ENCODE results near the gene OR1K1.
"Not testable (repeated sequence)": the region's sequence is repeated elsewhere in the genome, so short reads cannot be mapped to it uniquely, and the experiment has no call there.

Gene OR1K1

GRCh38 chr9:122835313-122835731, 35.4 kb downstream of the OR1K1 start:
- no peaks in the 10 kb centered on the region for H3K27me3 ChIP-seq (ENCODE audit: control insufficient read depth, insufficient read depth, low read length)
- no peak overlapping the region for H3K9ac ChIP-seq (ENCODE audit: low read depth, low read length)
- no peak overlapping the region for H3K4me3 ChIP-seq (ENCODE audit: low read depth, low read length)
- no peaks in the 10 kb centered on the region for H3K9me3 ChIP-seq (ENCODE audit: control insufficient read depth, insufficient read depth, low read length)
- no peak overlapping the region for H3K27ac ChIP-seq (ENCODE audit: low read depth, low read length)
- no peaks in the 10 kb centered on the region for H3K4me1 ChIP-seq (ENCODE audit: control insufficient read depth, insufficient read depth, low read length)
- no peaks in the 10 kb centered on the region for H3K36me3 ChIP-seq (ENCODE audit: control insufficient read depth, insufficient read depth, low read length)

DNA sequence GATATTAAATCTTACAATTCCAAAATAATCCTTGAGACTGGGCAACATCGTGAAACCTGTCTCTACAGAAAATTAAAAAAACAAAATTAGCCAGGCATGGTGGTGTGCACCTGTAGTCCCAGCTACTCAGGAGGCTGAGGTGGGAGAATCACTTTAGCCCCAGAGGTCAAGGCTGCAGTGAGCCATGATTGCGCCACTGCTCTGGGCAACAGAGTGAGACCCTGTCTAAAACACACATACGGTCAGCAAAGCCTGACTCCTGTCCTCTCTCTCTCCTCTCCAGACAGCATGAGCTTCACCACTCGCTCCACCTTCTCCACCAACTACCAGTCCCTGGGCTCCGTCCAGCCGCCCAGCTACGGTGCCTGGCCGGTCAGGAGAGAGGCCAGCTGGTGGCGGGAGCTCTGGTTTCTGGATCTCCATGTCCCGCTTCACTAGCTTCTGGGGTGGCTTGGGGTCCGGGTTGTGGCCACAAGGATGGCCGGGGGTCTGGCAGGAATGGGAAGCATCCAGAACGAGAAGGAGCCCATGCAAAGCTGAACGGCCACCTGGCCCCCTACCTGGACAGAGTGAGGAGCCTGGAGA, 37.4 kb downstream of the OR1K1 start:
- H3K27ac ChIP-seq (ENCODE audit: low read depth, low read length) = no peak overlapping the region
- H3K4me3 ChIP-seq (ENCODE audit: low read depth, low read length) = no peak overlapping the region
- H3K9me3 ChIP-seq (ENCODE audit: control insufficient read depth, insufficient read depth, low read length) = no peaks in the 10 kb centered on the region
- H3K36me3 ChIP-seq (ENCODE audit: control insufficient read depth, insufficient read depth, low read length) = no peaks in the 10 kb centered on the region
- H3K4me1 ChIP-seq (ENCODE audit: control insufficient read depth, insufficient read depth, low read length) = no peaks in the 10 kb centered on the region
- no peak overlapping the region for H3K9ac ChIP-seq (ENCODE audit: low read depth, low read length)
- H3K27me3 ChIP-seq (ENCODE audit: control insufficient read depth, insufficient read depth, low read length) = no peaks in the 10 kb centered on the region

DNA sequence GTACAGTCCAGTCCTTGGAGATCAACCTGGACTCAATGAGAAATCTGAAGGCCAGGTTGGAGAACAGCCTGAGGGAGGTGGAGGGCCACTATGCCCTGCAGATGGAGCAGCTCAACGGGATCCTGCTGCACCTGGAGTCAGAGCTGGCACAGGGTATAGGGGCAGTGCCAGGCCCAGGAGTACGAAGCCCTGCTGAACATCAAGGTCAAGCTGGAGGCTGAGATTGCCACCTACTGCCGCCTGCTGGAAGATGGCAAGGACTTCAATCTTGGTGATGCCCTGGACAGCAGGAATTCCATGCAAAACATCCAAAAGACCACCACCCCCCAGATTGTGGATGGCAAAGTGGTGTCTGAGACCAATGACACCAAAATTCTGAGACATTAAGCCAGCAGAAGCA, 38.5 kb downstream of the OR1K1 start:
- not testable (repeated sequence) for H3K9ac ChIP-seq (ENCODE audit: low read depth, low read length); H3K27me3 ChIP-seq (ENCODE audit: control insufficient read depth, insufficient read depth, low read length); H3K4me1 ChIP-seq (ENCODE audit: control insufficient read depth, insufficient read depth, low read length); H3K36me3 ChIP-seq (ENCODE audit: control insufficient read depth, insufficient read depth, low read length); H3K4me3 ChIP-seq (ENCODE audit: low read depth, low read length); H3K27ac ChIP-seq (ENCODE audit: low read depth, low read length); H3K9me3 ChIP-seq (ENCODE audit: control insufficient read depth, insufficient read depth, low read length)

DNA sequence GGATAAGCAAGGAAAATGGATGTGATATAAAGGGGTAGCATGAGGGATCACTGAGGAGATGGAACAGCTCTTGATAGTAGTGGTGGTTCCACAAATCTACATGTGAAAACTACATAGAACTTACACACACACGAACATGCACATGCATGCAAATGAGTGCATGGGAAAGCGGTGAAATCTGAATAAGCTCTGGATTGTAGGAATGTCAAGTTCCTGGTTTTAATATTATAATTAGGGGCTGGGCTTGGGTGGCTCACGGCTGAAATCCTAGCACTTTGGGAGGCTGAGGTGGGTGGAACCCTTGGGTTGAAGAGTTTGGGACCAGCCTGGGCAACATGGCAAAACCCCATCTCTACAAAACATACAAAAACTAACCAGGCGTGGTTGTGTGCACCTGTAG, 41.6 kb downstream of the OR1K1 start:
- Histone ChIP-seq H3K27me3 (ENCODE audit: control insufficient read depth, insufficient read depth, low read length) (no peaks in the 10 kb centered on the region), H3K9ac (ENCODE audit: low read depth, low read length) (no peak overlapping the region), H3K4me1 (ENCODE audit: control insufficient read depth, insufficient read depth, low read length) (no peaks in the 10 kb centered on the region), H3K4me3 (ENCODE audit: low read depth, low read length) (no peak overlapping the region), H3K27ac (ENCODE audit: low read depth, low read length) (no peak overlapping the region), H3K36me3 (ENCODE audit: control insufficient read depth, insufficient read depth, low read length) (peaks cover 10% of the 10 kb centered on the region), H3K9me3 (ENCODE audit: control insufficient read depth, insufficient read depth, low read length) (no peaks in the 10 kb centered on the region)

GRCh38 chr9:122844137-122844536, 44.2 kb downstream of the OR1K1 start:
- Histone ChIP-seq H3K4me1 (ENCODE audit: control insufficient read depth, insufficient read depth, low read length) (no peaks in the 10 kb centered on the region), H3K9ac (ENCODE audit: low read depth, low read length) (no peak overlapping the region), H3K27me3 (ENCODE audit: control insufficient read depth, insufficient read depth, low read length) (no peaks in the 10 kb centered on the region), H3K9me3 (ENCODE audit: control insufficient read depth, insufficient read depth, low read length) (no peaks in the 10 kb centered on the region), H3K36me3 (ENCODE audit: control insufficient read depth, insufficient read depth, low read length) (peaks cover 37% of the 10 kb centered on the region), H3K4me3 (ENCODE audit: low read depth, low read length) (no peak overlapping the region), H3K27ac (ENCODE audit: low read depth, low read length) (no peak overlapping the region)

DNA sequence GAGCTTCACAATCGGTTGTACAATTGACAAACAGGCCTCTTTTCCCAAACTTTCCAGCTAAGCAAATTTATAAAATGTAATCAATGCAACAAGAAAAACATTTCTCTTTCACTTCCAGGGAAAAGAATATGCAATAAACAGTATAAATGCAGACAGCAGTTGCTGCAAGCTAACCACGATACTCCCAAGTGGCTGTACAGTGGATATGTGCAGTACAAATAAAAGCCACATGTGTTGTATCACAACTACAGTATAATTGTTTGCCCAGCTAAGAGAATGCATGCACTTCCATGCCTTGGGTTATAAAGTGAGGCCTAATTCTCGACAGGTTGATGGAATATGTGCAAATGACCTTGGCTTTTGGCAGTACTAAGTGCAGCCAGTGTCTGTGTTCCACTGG, 45.2 kb downstream of the OR1K1 start:
- no peaks in the 10 kb centered on the region for H3K4me1 ChIP-seq (ENCODE audit: control insufficient read depth, insufficient read depth, low read length)
- no peaks in the 10 kb centered on the region for H3K27me3 ChIP-seq (ENCODE audit: control insufficient read depth, insufficient read depth, low read length)
- no peaks in the 10 kb centered on the region for H3K9me3 ChIP-seq (ENCODE audit: control insufficient read depth, insufficient read depth, low read length)
- H3K9ac ChIP-seq (ENCODE audit: low read depth, low read length) = no peak overlapping the region
- H3K27ac ChIP-seq (ENCODE audit: low read depth, low read length) = no peak overlapping the region
- peaks cover 45% of the 10 kb centered on the region for H3K36me3 ChIP-seq (ENCODE audit: control insufficient read depth, insufficient read depth, low read length)
- no peak overlapping the region for H3K4me3 ChIP-seq (ENCODE audit: low read depth, low read length)

DNA sequence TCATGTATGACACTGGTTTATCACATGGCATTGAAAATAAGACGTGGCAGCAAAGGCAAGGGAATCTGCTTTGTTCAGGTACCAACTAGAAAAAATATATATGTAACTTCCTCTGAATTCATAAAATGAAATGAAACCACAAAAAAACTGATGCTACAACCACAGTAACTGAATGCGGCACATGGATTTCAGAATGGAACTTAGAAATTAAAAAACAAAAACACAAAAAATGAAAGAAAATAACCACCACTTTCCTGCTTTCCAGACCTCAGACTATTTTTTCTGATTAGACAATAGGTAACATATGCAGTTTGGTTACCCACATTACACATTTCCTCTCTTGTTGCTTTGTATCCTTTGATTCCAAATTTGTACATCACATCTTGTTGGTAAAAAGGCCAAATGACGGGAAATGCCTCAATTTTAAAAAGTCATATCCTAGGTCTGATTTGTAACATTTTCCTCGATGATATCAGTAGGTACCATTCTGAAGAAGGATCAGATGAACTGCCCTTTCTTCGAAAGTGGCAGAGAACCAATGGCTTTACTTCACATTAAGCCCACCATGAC, 46.5 kb downstream of the OR1K1 start:
- Histone ChIP-seq H3K27ac (ENCODE audit: low read depth, low read length) (no peak overlapping the region), H3K27me3 (ENCODE audit: control insufficient read depth, insufficient read depth, low read length) (no peaks in the 10 kb centered on the region), H3K9ac (ENCODE audit: low read depth, low read length) (no peak overlapping the region), H3K4me1 (ENCODE audit: control insufficient read depth, insufficient read depth, low read length) (no peaks in the 10 kb centered on the region), H3K9me3 (ENCODE audit: control insufficient read depth, insufficient read depth, low read length) (peaks cover 6% of the 10 kb centered on the region; the same call in 1 of the 2 replicates), H3K36me3 (ENCODE audit: control insufficient read depth, insufficient read depth, low read length) (peaks cover 57% of the 10 kb centered on the region), H3K4me3 (ENCODE audit: low read depth, low read length) (no peak overlapping the region)

DNA sequence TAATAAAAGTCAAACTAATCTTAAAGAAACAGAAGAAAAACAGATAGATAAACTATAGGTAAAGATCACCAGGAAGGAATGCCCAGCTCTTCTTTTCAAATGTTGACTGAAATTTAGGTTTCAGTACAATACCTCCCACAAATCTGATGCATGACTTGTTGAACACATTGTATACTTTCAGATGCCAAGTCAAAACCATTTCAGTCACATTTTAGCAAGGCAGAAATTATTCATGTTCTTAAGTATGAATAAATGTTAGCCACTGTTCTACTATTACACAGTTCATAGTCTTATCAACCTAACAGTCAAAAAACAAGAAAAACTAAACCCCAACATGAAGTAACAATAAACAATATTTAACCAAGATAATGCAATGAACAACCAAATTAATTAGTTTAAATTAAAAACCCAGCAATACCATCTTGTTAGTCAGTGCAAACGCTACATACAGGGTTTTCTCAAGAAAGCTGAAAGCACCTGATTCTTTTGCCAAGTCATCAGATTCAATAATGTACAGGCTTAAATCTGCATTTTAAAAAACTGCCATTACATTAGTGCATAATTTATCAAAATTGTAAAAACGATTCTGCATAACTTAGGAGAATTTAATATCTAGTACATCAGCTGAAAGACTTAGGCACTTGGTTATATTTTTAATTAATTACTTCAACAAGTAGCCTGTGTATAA, 48.5 kb downstream of the OR1K1 start:
- Histone ChIP-seq H3K9ac (ENCODE audit: low read depth, low read length) (no peak overlapping the region), H3K4me3 (ENCODE audit: low read depth, low read length) (no peak overlapping the region), H3K4me1 (ENCODE audit: control insufficient read depth, insufficient read depth, low read length) (no peaks in the 10 kb centered on the region), H3K36me3 (ENCODE audit: control insufficient read depth, insufficient read depth, low read length) (peaks cover 61% of the 10 kb centered on the region), H3K27ac (ENCODE audit: low read depth, low read length) (no peak overlapping the region), H3K9me3 (ENCODE audit: control insufficient read depth, insufficient read depth, low read length) (peaks cover 7% of the 10 kb centered on the region; the same call in 1 of the 2 replicates), H3K27me3 (ENCODE audit: control insufficient read depth, insufficient read depth, low read length) (no peaks in the 10 kb centered on the region)

Measured in HUES48 (cell line).